Neuron (in vitro differentiated cells): ENCODE results near the gene DOCK2.

Source experiments
- H2AFZ ChIP-seq: one replicate; pipeline ENCODE4 v1.6.1; 2013; ENCODE audit warnings: low read depth, mild to moderate bottlenecking, inconsistent platforms, low read length, moderate library complexity
- H3K27me3 ChIP-seq: one replicate; pipeline ENCODE4 v1.6.1; 2013; ENCODE audit warnings: low read length; ENCODE audit not compliant: insufficient read depth
- H3K36me3 ChIP-seq: one replicate; pipeline ENCODE4 v1.6.1; 2013; ENCODE audit warnings: low read length; ENCODE audit not compliant: insufficient read depth
- H3K4me1 ChIP-seq: one replicate; pipeline ENCODE4 v1.6.1; 2013; ENCODE audit warnings: low read length; ENCODE audit not compliant: insufficient read depth
- H3K4me3 ChIP-seq: 2 replicates; pipeline ENCODE4 v1.5.1; 2013; ENCODE audit warnings: mild to moderate bottlenecking, low read length, moderate library complexity
- H3K9me3 ChIP-seq: one replicate; pipeline ENCODE4 v1.6.1; 2013; ENCODE audit warnings: low read length

The DOCK2 gene

GRCh38 chr5:169626779-169627178 is 10.3 kb upstream of the DOCK2 start:
- Histone ChIP-seq H3K9me3 (no peaks in the 10 kb centered on the region), H2AFZ (no peak overlapping the region), H3K4me1 (no peaks in the 10 kb centered on the region), H3K4me3 (no peak overlapping the region), H3K27me3 (peaks cover 2% of the 10 kb centered on the region), H3K36me3 (no peaks in the 10 kb centered on the region)

- no peaks in the 10 kb centered on the region for H3K4me1 ChIP-seq
- H3K27me3 ChIP-seq, result peaks cover 2% of the 10 kb centered on the region
- no peaks in the 10 kb centered on the region for H3K36me3 ChIP-seq
- H3K9me3 ChIP-seq, result no peaks in the 10 kb centered on the region
- H2AFZ ChIP-seq, result no peak overlapping the region
- no peak overlapping the region for H3K4me3 ChIP-seq
Observed at GRCh38 chr5:169627551-169627950, 9.5 kb upstream of the DOCK2 start.

- H3K27me3 ChIP-seq, result peaks cover 2% of the 10 kb centered on the region
- no peaks in the 10 kb centered on the region for H3K4me1 ChIP-seq
- H2AFZ ChIP-seq, result no peak overlapping the region
- H3K36me3 ChIP-seq, result no peaks in the 10 kb centered on the region
- H3K4me3 ChIP-seq, result no peak overlapping the region
- H3K9me3 ChIP-seq, result no peaks in the 10 kb centered on the region
Observed at GRCh38 chr5:169628892-169629291, 8.2 kb upstream of the DOCK2 start.

- no peaks in the 10 kb centered on the region for H3K4me1 ChIP-seq
- no peak overlapping the region for H3K4me3 ChIP-seq
- peaks cover 2% of the 10 kb centered on the region for H3K27me3 ChIP-seq
- H3K9me3 ChIP-seq, result no peaks in the 10 kb centered on the region
- H3K36me3 ChIP-seq, result no peaks in the 10 kb centered on the region
- H2AFZ ChIP-seq, result no peak overlapping the region
Observed at GRCh38 chr5:169629847-169630548, 7.1 kb upstream of the DOCK2 start.

GRCh38 chr5:169631360-169631759 is 5.7 kb upstream of the DOCK2 start:
- no peaks in the 10 kb centered on the region for H3K9me3 ChIP-seq
- H3K27me3 ChIP-seq, result peaks cover 2% of the 10 kb centered on the region
- H3K36me3 ChIP-seq, result no peaks in the 10 kb centered on the region
- no peak overlapping the region for H2AFZ ChIP-seq
- H3K4me3 ChIP-seq, result no peak overlapping the region
- H3K4me1 ChIP-seq, result no peaks in the 10 kb centered on the region

GRCh38 chr5:169632946-169633345 is 4.1 kb upstream of the DOCK2 start:
- Histone ChIP-seq H3K9me3 (no peaks in the 10 kb centered on the region), H2AFZ (no peak overlapping the region), H3K36me3 (no peaks in the 10 kb centered on the region), H3K4me1 (no peaks in the 10 kb centered on the region), H3K27me3 (peaks cover 13% of the 10 kb centered on the region), H3K4me3 (no peak overlapping the region)

- Histone ChIP-seq H3K9me3 (peaks cover 4% of the 10 kb centered on the region), H2AFZ (no peak overlapping the region), H3K4me1 (no peaks in the 10 kb centered on the region), H3K36me3 (no peaks in the 10 kb centered on the region), H3K4me3 (no peak overlapping the region), H3K27me3 (peaks cover 17% of the 10 kb centered on the region)
Observed at GRCh38 chr5:169634606-169635005, 2.5 kb upstream of the DOCK2 start.

- H3K27me3 ChIP-seq, result peaks cover 14% of the 10 kb centered on the region
- no peak overlapping the region for H3K4me3 ChIP-seq
- H3K36me3 ChIP-seq, result no peaks in the 10 kb centered on the region
- no peaks in the 10 kb centered on the region for H3K4me1 ChIP-seq
- no peak overlapping the region for H2AFZ ChIP-seq
- peaks cover 5% of the 10 kb centered on the region for H3K9me3 ChIP-seq
Observed at GRCh38 chr5:169635936-169636335, 1.1 kb upstream of the DOCK2 start.

- Histone ChIP-seq H3K9me3 (peaks cover 5% of the 10 kb centered on the region), H3K4me1 (no peaks in the 10 kb centered on the region), H3K4me3 (no peak overlapping the region), H2AFZ (no peak overlapping the region), H3K36me3 (no peaks in the 10 kb centered on the region), H3K27me3 (peaks cover 14% of the 10 kb centered on the region)
Observed at GRCh38 chr5:169636477-169637084, 494 bp upstream of the DOCK2 start.

- Histone ChIP-seq H3K36me3 (no peaks in the 10 kb centered on the region), H3K9me3 (peaks cover 5% of the 10 kb centered on the region), H3K4me1 (no peaks in the 10 kb centered on the region), H3K27me3 (peaks cover 14% of the 10 kb centered on the region), H3K4me3 (no peak overlapping the region), H2AFZ (no peak overlapping the region)
Observed at GRCh38 chr5:169637549-169638121, 560 bp downstream of the DOCK2 start.

- no peak overlapping the region for H2AFZ ChIP-seq
- no peaks in the 10 kb centered on the region for H3K4me1 ChIP-seq
- peaks cover 5% of the 10 kb centered on the region for H3K9me3 ChIP-seq
- no peaks in the 10 kb centered on the region for H3K36me3 ChIP-seq
- peaks cover 16% of the 10 kb centered on the region for H3K27me3 ChIP-seq
- H3K4me3 ChIP-seq, result no peak overlapping the region
Observed at GRCh38 chr5:169641253-169641652, 4.2 kb downstream of the DOCK2 start.

- Histone ChIP-seq H3K36me3 (no peaks in the 10 kb centered on the region), H3K4me1 (no peaks in the 10 kb centered on the region), H3K4me3 (no peak overlapping the region), H3K9me3 (no peaks in the 10 kb centered on the region), H3K27me3 (peaks cover 5% of the 10 kb centered on the region), H2AFZ (no peak overlapping the region)
Observed at GRCh38 chr5:169646856-169647255, 9.8 kb downstream of the DOCK2 start.

GRCh38 chr5:169647566-169647965 is 10.5 kb downstream of the DOCK2 start:
- Histone ChIP-seq H3K9me3 (no peaks in the 10 kb centered on the region), H2AFZ (no peak overlapping the region), H3K4me1 (no peaks in the 10 kb centered on the region), H3K27me3 (peaks cover 10% of the 10 kb centered on the region), H3K4me3 (no peak overlapping the region), H3K36me3 (no peaks in the 10 kb centered on the region)
